HCT116 (cell line): ENCODE measurements around the gene SLC17A8. TPM values are rescaled to one million over a fixed set of nuclear protein-coding genes. Genes with fewer than 3 reads are reported as not detected.

Source experiments
- ATAC-seq: fragments of 200-7000 bp; cut with Tn5 transposase; 2 replicates; pipeline ENCODE4 v1.9.1; 2020; ENCODE audit warnings: mild to moderate bottlenecking, moderate library complexity
- BruUV-seq: library from RNA; stranded (reverse); fragments of 400-500 nt; replicated peaks from 2 replicates; lab custom pipeline; 2021; lab: Mats Ljungman, UMichigan
- CTCF ChIA-PET: fragments of 300-600 bp; sonication (Branson Sonifier 250); formaldehyde crosslinking; loops from one replicate; lab custom pipeline; 2021; ENCODE audit warnings: antibody characterized with exemption; lab: Charles Lee
- POLR2A ChIA-PET: fragments of 300-600, 350-600 bp; sonication (Branson Sonifier 250); formaldehyde crosslinking; loops from one replicate; lab custom pipeline; 2021; ENCODE audit warnings: antibody characterized with exemption; lab: Charles Lee
- RAD21 ChIA-PET, 2 experiments: fragments of 300-600 bp; sonication (Branson Sonifier 250); formaldehyde crosslinking; loops; one replicate each; lab custom pipeline; 2023; ENCODE audit warnings: low total read pairs in 2 of 2; ENCODE audit not compliant: uncharacterized antibody in 2 of 2, unreplicated experiment in 2 of 2, low non-redundant PET in 1 of 2; lab: Charles Lee
- DNase-seq: peaks from one replicate; pipeline ENCODE4 v3.0.0-alpha.2; 2010; ENCODE audit warnings: low read depth, low spot score
- H2AFZ ChIP-seq: fragments of 200-600 bp; shearing (Covaris generic), sonication (generic); 2 replicates; pipeline ENCODE4 v1.6.1; 2017; ENCODE audit warnings: low read depth, mixed run types, mixed read lengths, antibody characterized with exemption, low read length; ENCODE audit not compliant: poor library complexity, severe bottlenecking
- H3K27ac ChIP-seq: 2 replicates; pipeline ENCODE4 v1.5.1; 2012; ENCODE audit warnings: low read depth, low read length
- H3K27me3 ChIP-seq: fragments of 200-600 bp; sonication (generic); 2 replicates; pipeline ENCODE4 v1.6.1; 2016; ENCODE audit warnings: mixed run types, low read length, mixed read lengths; ENCODE audit not compliant: insufficient read depth
- H3K36me3 ChIP-seq, 2 experiments: fragments of 200-500 bp in 1 of 2; fragments of 200-600 bp in 1 of 2; sonication (Bioruptor generic) in 1 of 2; sonication (generic) in 1 of 2; 2 replicates each; pipeline versions ENCODE4 v1.5.1 to v1.6.1; 2014 to 2016; ENCODE audit warnings: low read length in 2 of 2, inconsistent platforms in 1 of 2, mixed read lengths in 1 of 2, mixed run types in 1 of 2; ENCODE audit not compliant: insufficient read depth in 2 of 2, control insufficient read depth in 1 of 2
- H3K4me1 ChIP-seq, 2 experiments: fragments of 200-600 bp in 1 of 2; sonication (generic) in 1 of 2; 2 replicates each; pipeline versions ENCODE4 v1.5.1 to v1.6.1; 2012 to 2017; ENCODE audit warnings: low read length in 2 of 2, inconsistent platforms in 1 of 2, mild to moderate bottlenecking in 1 of 2, mixed read lengths in 1 of 2, mixed run types in 1 of 2, moderate library complexity in 1 of 2; ENCODE audit not compliant: insufficient read depth in 2 of 2, control insufficient read depth in 1 of 2
- H3K4me2 ChIP-seq: fragments of 200-600 bp; sonication (generic); 2 replicates; pipeline ENCODE4 v1.6.1; 2017; ENCODE audit warnings: mixed run types, low read length, mixed read lengths
- H3K4me3 ChIP-seq, 2 experiments: fragments of 200-600 bp in 1 of 2; sonication (generic) in 1 of 2; replicated peaks in 1 of 2; 2 replicates each; pipeline ENCODE4 v1.5.1; 2011 to 2016; ENCODE audit warnings: low read length in 2 of 2, control low read depth in 1 of 2, low read depth in 1 of 2, mild to moderate bottlenecking in 1 of 2, mixed read lengths in 1 of 2, mixed run types in 1 of 2
- H3K79me2 ChIP-seq: fragments of 200-600 bp; sonication (generic); 2 replicates; pipeline ENCODE4 v1.6.1; 2017; ENCODE audit warnings: mild to moderate bottlenecking, mixed run types, low read length, moderate library complexity, mixed read lengths; ENCODE audit not compliant: insufficient read depth
- H3K9ac ChIP-seq: fragments of 200-600 bp; sonication (generic); 2 replicates; pipeline ENCODE4 v1.6.1; 2016; ENCODE audit warnings: low read length, mixed read lengths
- H3K9me2 ChIP-seq: fragments of 200-600 bp; sonication (generic), shearing (Covaris generic); 2 replicates; pipeline ENCODE4 v1.6.1; 2017; ENCODE audit warnings: mixed run types, mild to moderate bottlenecking, moderate library complexity; ENCODE audit not compliant: insufficient read depth
- H3K9me3 ChIP-seq, 2 experiments: fragments of 200-500 bp in 1 of 2; fragments of 200-600 bp in 1 of 2; sonication (Bioruptor generic) in 1 of 2; sonication (generic) in 1 of 2; 2 replicates each; pipeline ENCODE4 v1.6.1; 2014 to 2017; ENCODE audit warnings: low read length in 2 of 2, mixed read lengths in 2 of 2, inconsistent platforms in 1 of 2, low read depth in 1 of 2, mild to moderate bottlenecking in 1 of 2, mixed run types in 1 of 2, moderate library complexity in 1 of 2; ENCODE audit not compliant: control insufficient read depth in 1 of 2, insufficient read depth in 1 of 2
- H4K20me1 ChIP-seq: fragments of 200-600 bp; sonication (generic), shearing (Covaris generic); 2 replicates; pipeline ENCODE4 v1.6.1; 2017; ENCODE audit warnings: mixed run types, mild to moderate bottlenecking, moderate library complexity; ENCODE audit not compliant: insufficient read depth
- CBX3 ChIP-seq: IDR thresholded peaks from 2 replicates; pipeline ENCODE4 v1.6.1; 2012; ENCODE audit warnings: low read depth
- CEBPB ChIP-seq: IDR thresholded peaks from 2 replicates; pipeline ENCODE4 v1.6.1; 2012; ENCODE audit warnings: low read depth
- EGR1 ChIP-seq: IDR thresholded peaks from 2 replicates; pipeline ENCODE4 v1.6.1; 2012; ENCODE audit warnings: low read depth
- ELF1 ChIP-seq: IDR thresholded peaks from 2 replicates; pipeline ENCODE4 v1.6.1; 2012; ENCODE audit warnings: low read depth, borderline replicate concordance
- EZH2 ChIP-seq: fragments of 200-600 bp; sonication (generic); IDR thresholded peaks from 2 replicates; pipeline ENCODE4 v1.6.1; 2017; ENCODE audit warnings: antibody characterized with exemption, mixed run types
- EZH2phosphoT487 ChIP-seq: fragments of 200-600 bp; IDR thresholded peaks from 2 replicates; pipeline ENCODE4 v1.6.1; 2018; ENCODE audit warnings: antibody characterized with exemption, borderline replicate concordance
- FOSL1 ChIP-seq: IDR thresholded peaks from 2 replicates; pipeline ENCODE4 v1.6.1; 2012; ENCODE audit warnings: low read depth
- JUND ChIP-seq: IDR thresholded peaks from 2 replicates; pipeline ENCODE4 v1.6.1; 2012
- POLR2AphosphoS5 ChIP-seq: IDR thresholded peaks from 2 replicates; pipeline ENCODE4 v1.6.1; 2011; ENCODE audit warnings: mild to moderate bottlenecking, low read depth, low read length, moderate library complexity
- SIN3A ChIP-seq: IDR thresholded peaks from 2 replicates; pipeline ENCODE4 v1.6.1; 2012; ENCODE audit warnings: low read depth
- SP1 ChIP-seq: IDR thresholded peaks from 2 replicates; pipeline ENCODE4 v1.6.1; 2012; ENCODE audit warnings: low read depth
- SRF ChIP-seq: IDR thresholded peaks from 2 replicates; pipeline ENCODE4 v1.6.1; 2012; ENCODE audit warnings: low read depth
- YY1 ChIP-seq: IDR thresholded peaks from 2 replicates; pipeline ENCODE4 v1.6.1; 2011; ENCODE audit warnings: low read length, low read depth, moderate library complexity, mild to moderate bottlenecking; ENCODE audit not compliant: insufficient replicate concordance; ENCODE audit errors: extremely low read depth
- ZFX ChIP-seq: fragments of 450-650 bp; IDR thresholded peaks from 2 replicates; pipeline ENCODE4 v1.6.1; 2017
- ZNF274 ChIP-seq: fragments of 200-500 bp; sonication (Bioruptor generic); IDR thresholded peaks from 2 replicates; pipeline ENCODE4 v1.6.1; 2014; ENCODE audit warnings: mild to moderate bottlenecking, low read depth, low read length, inconsistent platforms
- intact Hi-C: fragments of 100-400 bp; cut with micrococcal nuclease; formaldehyde crosslinking; loops from 2 replicates; pipeline ENCODE4 v1.10.0; 2022
- total RNA-seq: library from RNA; stranded (reverse); gene quantifications from one replicate; pipeline ENCODE4 v1.2.1, GENCODE V29; 2021; ENCODE audit not compliant: unreplicated experiment
- TF ChIP-seq, protein P1 (sequence below), 3 experiments: fragments of 200-600 bp in 1 of 3; sonication (generic) in 1 of 3; IDR thresholded peaks in 2 of 3; conservative IDR thresholded peaks in 1 of 3; 2 replicates each; pipeline ENCODE4 v1.5.1; 2012 to 2017; ENCODE audit warnings: low read depth in 2 of 3, low read length in 2 of 3, antibody characterized with exemption in 1 of 3, borderline replicate concordance in 1 of 3, control low read depth in 1 of 3, mild to moderate bottlenecking in 1 of 3, mixed read lengths in 1 of 3, mixed run types in 1 of 3, moderate library complexity in 1 of 3; ENCODE audit not compliant: insufficient read depth in 1 of 3
- TF ChIP-seq, protein P2 (sequence below): IDR thresholded peaks from 2 replicates; pipeline ENCODE4 v1.6.1; 2012; ENCODE audit warnings: low read depth
- TF ChIP-seq, protein P3 (sequence below): IDR thresholded peaks from 2 replicates; pipeline ENCODE4 v1.6.1; 2012
- TF ChIP-seq, protein P4 (sequence below): IDR thresholded peaks from 2 replicates; pipeline ENCODE4 v1.6.1; 2011; ENCODE audit warnings: mild to moderate bottlenecking, low read length, moderate library complexity; ENCODE audit not compliant: insufficient replicate concordance; ENCODE audit errors: extremely low read depth

The SLC17A8 gene
- total RNA-seq, 1 experiment from 2014 or later = not detected

DNA sequence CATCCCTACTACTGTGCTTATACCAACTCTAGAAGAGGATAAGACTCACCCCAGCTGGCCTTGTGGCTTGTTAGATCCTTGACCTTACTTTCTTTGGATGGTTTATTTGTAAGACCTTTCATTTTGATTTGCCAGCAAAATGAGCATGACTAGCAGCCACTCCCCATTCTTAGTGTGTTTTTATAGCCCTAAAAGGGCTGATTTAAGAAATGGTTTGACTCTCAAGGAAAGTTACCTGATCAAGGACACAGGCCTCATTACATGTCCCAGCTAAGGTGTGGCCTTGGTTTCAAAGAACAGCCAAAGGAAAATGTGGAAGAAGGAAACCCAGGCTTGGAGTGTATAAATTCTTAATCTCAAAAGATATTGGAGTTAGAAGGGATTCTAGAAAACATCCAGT, 41.4 kb downstream of the SLC17A8 start (continued):
- TF ChIP-seq EGR1 (no peak), SRF (no peak), YY1 (no peak), EZH2phosphoT487 (no peak), SIN3A (no peak), SP1 (no peak), ZFX (no peak), CEBPB (no peak)
- TF ChIP-seq, protein P1, sequence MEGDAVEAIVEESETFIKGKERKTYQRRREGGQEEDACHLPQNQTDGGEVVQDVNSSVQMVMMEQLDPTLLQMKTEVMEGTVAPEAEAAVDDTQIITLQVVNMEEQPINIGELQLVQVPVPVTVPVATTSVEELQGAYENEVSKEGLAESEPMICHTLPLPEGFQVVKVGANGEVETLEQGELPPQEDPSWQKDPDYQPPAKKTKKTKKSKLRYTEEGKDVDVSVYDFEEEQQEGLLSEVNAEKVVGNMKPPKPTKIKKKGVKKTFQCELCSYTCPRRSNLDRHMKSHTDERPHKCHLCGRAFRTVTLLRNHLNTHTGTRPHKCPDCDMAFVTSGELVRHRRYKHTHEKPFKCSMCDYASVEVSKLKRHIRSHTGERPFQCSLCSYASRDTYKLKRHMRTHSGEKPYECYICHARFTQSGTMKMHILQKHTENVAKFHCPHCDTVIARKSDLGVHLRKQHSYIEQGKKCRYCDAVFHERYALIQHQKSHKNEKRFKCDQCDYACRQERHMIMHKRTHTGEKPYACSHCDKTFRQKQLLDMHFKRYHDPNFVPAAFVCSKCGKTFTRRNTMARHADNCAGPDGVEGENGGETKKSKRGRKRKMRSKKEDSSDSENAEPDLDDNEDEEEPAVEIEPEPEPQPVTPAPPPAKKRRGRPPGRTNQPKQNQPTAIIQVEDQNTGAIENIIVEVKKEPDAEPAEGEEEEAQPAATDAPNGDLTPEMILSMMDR (IDR thresholded peaks at IDR 0.05 in 2 of 3, conservative IDR thresholded peaks at IDR 0.05 in 1 of 3; ENCODE audit: borderline replicate concordance in 1 of 3, insufficient read depth in 1 of 3, low read depth in 2 of 3, low read length in 2 of 3) = no peak

DNA sequence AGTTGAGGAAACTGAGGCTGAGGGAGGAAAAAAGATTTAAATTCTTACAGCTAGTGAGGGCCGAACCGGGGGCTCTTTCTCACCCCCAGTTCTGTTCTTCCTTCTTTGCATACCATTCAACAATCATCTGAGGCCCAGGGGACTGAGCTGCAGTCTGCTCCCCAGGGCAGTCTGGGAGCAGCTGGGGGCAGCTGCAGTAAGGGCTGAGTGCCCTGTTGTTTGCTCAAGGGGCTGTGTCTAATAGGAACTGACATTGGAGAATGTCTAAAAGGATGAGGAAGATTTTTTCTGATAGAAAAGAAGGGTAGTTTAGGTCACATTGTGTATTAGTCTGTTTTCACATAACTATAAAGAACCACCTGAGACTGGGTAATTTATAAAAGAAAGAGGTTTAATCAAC, 42.2 kb downstream of the SLC17A8 start:
- H3K9me2 ChIP-seq = no peaks in the 10 kb centered on the region
- RAD21 ChIA-PET = no interaction called here
- H3K79me2 ChIP-seq = no peaks in the 10 kb centered on the region
- H2AFZ ChIP-seq = no peak overlapping the region
- ATAC-seq (no peak), DNase-seq (no peak)
- no TSS peak for BruUV-seq
- no peak overlapping the region for H3K4me2 ChIP-seq
- POLR2A ChIA-PET = no interaction called here
- no peak overlapping the region for H3K9ac ChIP-seq
- no peaks in the 10 kb centered on the region for H3K36me3 ChIP-seq
- no peak overlapping the region for H3K4me3 ChIP-seq
- peaks cover 3 to 5% of the 10 kb centered on the region in 2 experiments; a peak in 3 of 4 replicates for H3K4me1 ChIP-seq
- H3K27ac ChIP-seq = no peak overlapping the region
- no peaks in the 10 kb centered on the region for H3K27me3 ChIP-seq
- CTCF ChIA-PET = no interaction called here
- no peaks in the 10 kb centered on the region for H4K20me1 ChIP-seq
- H3K9me3 ChIP-seq = no peaks in the 10 kb centered on the region
- intact Hi-C loops = no loop called here
- TF ChIP-seq SRF (no peak), CEBPB (no peak), CBX3 (no peak), ELF1 (no peak), YY1 (no peak), ZFX (no peak), SP1 (no peak), EZH2phosphoT487 (no peak), POLR2AphosphoS5 (no peak), FOSL1 (no peak), EZH2 (no peak), JUND (no peak), ZNF274 (no peak)
- TF ChIP-seq, protein P2, sequence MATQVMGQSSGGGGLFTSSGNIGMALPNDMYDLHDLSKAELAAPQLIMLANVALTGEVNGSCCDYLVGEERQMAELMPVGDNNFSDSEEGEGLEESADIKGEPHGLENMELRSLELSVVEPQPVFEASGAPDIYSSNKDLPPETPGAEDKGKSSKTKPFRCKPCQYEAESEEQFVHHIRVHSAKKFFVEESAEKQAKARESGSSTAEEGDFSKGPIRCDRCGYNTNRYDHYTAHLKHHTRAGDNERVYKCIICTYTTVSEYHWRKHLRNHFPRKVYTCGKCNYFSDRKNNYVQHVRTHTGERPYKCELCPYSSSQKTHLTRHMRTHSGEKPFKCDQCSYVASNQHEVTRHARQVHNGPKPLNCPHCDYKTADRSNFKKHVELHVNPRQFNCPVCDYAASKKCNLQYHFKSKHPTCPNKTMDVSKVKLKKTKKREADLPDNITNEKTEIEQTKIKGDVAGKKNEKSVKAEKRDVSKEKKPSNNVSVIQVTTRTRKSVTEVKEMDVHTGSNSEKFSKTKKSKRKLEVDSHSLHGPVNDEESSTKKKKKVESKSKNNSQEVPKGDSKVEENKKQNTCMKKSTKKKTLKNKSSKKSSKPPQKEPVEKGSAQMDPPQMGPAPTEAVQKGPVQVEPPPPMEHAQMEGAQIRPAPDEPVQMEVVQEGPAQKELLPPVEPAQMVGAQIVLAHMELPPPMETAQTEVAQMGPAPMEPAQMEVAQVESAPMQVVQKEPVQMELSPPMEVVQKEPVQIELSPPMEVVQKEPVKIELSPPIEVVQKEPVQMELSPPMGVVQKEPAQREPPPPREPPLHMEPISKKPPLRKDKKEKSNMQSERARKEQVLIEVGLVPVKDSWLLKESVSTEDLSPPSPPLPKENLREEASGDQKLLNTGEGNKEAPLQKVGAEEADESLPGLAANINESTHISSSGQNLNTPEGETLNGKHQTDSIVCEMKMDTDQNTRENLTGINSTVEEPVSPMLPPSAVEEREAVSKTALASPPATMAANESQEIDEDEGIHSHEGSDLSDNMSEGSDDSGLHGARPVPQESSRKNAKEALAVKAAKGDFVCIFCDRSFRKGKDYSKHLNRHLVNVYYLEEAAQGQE = no peak
- TF ChIP-seq, protein P3, sequence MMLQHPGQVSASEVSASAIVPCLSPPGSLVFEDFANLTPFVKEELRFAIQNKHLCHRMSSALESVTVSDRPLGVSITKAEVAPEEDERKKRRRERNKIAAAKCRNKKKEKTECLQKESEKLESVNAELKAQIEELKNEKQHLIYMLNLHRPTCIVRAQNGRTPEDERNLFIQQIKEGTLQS = no peak
- TF ChIP-seq, protein P4, sequence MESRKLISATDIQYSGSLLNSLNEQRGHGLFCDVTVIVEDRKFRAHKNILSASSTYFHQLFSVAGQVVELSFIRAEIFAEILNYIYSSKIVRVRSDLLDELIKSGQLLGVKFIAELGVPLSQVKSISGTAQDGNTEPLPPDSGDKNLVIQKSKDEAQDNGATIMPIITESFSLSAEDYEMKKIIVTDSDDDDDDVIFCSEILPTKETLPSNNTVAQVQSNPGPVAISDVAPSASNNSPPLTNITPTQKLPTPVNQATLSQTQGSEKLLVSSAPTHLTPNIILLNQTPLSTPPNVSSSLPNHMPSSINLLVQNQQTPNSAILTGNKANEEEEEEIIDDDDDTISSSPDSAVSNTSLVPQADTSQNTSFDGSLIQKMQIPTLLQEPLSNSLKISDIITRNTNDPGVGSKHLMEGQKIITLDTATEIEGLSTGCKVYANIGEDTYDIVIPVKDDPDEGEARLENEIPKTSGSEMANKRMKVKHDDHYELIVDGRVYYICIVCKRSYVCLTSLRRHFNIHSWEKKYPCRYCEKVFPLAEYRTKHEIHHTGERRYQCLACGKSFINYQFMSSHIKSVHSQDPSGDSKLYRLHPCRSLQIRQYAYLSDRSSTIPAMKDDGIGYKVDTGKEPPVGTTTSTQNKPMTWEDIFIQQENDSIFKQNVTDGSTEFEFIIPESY = no peak
